ENCODE data around the gene TGFBR3.

TGFBR3 gene

GRCh38 chr1:91821126-91821868 is 64.7 kb downstream of the TGFBR3 start:
- no peak for DNase-seq

- DNase-seq, result no peak
These were observed 66.7 kb downstream of the TGFBR3 start for GRCh38 chr1:91819038-91819788.

- no peak for DNase-seq
These were observed 67.3 kb downstream of the TGFBR3 start for GRCh38 chr1:91818713-91818975.

- no peak for DNase-seq
These were observed 68.6 kb downstream of the TGFBR3 start for GRCh38 chr1:91817211-91817905.

- DNase-seq, result no peak
These were observed 69.9 kb downstream of the TGFBR3 start for GRCh38 chr1:91816031-91816430.

- no peak for DNase-seq
These were observed 71.5 kb downstream of the TGFBR3 start for GRCh38 chr1:91814448-91814847.

- DNase-seq, result no peak
These were observed 72.1 kb downstream of the TGFBR3 start for GRCh38 chr1:91813813-91814212.

GRCh38 chr1:91811363-91812025 is 74.5 kb downstream of the TGFBR3 start:
- no peak for DNase-seq

GRCh38 chr1:91809317-91809716 is 76.6 kb downstream of the TGFBR3 start:
- DNase-seq, result peak; percentile 63

GRCh38 chr1:91807921-91808620 is 77.9 kb downstream of the TGFBR3 start:
- no peak for DNase-seq

GRCh38 chr1:91806769-91807700 is 78.9 kb downstream of the TGFBR3 start:
- DNase-seq, result no peak

GRCh38 chr1:91806181-91806768 is 79.7 kb downstream of the TGFBR3 start:
- DNase-seq, result no peak

- peak; percentile 34 for DNase-seq
These were observed 80.6 kb downstream of the TGFBR3 start for GRCh38 chr1:91805311-91805801.

GRCh38 chr1:91804546-91805023 is 81.4 kb downstream of the TGFBR3 start:
- DNase-seq, result peak; percentile 96

- DNase-seq, result peak; percentile 91
These were observed 82.0 kb downstream of the TGFBR3 start for GRCh38 chr1:91803847-91804545.

GRCh38 chr1:91803123-91803522 is 82.8 kb downstream of the TGFBR3 start:
- peak; percentile 19 for DNase-seq

- DNase-seq, result no peak
These were observed 84.3 kb downstream of the TGFBR3 start for GRCh38 chr1:91801496-91802115.

GRCh38 chr1:91799863-91800262 is 86.1 kb downstream of the TGFBR3 start:
- peak; percentile 30 for DNase-seq

GRCh38 chr1:91799159-91799558 is 86.8 kb downstream of the TGFBR3 start:
- no peak for DNase-seq

- DNase-seq, result no peak
These were observed 87.2 kb downstream of the TGFBR3 start for GRCh38 chr1:91798740-91799139.
